ENCODE measurements around the gene PRKCE.

GRCh38 chr2:45857275-45857609, 205.8 kb downstream of the PRKCE start:
- no peak for TF ChIP-seq POLR2A (IDR thresholded peaks at IDR 0.05; ENCODE audit: low read depth, low read length)
- TF ChIP-seq POLR2AphosphoS5 (IDR thresholded peaks at IDR 0.05; ENCODE audit: low read depth, low read length), result no peak
- no peak for TF ChIP-seq TAF1 (IDR thresholded peaks at IDR 0.05; ENCODE audit: borderline replicate concordance, low read depth, low read length)
